Cortex of kidney (tissue), 1 donor: ENCODE data around the gene LCE3B.

Source experiments
- DNase-seq: peaks from one replicate; lab custom pipeline; 2025; lab: John Stamatoyannopoulos, UW

LCE3B gene

DNA sequence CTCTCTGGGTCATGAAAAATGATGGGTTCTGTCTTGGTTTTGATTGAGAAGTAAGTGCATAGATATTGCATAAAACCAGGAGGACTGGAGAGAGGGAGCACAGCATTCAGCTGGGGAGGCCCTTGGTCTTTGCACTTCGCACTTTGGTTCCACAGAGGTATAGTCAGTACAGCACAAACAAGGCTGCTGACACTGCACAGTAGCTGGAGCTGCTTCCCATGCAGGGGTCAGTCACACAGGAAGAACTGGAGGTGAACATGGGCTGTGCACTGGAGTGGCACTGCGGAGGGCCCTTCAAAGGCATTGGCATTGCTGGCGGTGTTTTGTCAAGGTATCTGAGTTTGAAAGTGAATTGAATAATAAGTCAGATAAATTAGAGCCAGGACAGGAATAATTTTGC lies 45.0 kb downstream of the LCE3B start:
- DNase-seq, result no peak

- DNase-seq, result no peak
Observed at GRCh38 chr1:152663098-152663497, 49.5 kb downstream of the LCE3B start, which contains the start of gene LCE2D. TSS of gene LCE2D (plus strand) at chr1:152663380. CDS start at chr1:152664106, 726 bp downstream.
